Measurements from ENCODE around the gene PTPRZ1.

PTPRZ1 gene

DNA sequence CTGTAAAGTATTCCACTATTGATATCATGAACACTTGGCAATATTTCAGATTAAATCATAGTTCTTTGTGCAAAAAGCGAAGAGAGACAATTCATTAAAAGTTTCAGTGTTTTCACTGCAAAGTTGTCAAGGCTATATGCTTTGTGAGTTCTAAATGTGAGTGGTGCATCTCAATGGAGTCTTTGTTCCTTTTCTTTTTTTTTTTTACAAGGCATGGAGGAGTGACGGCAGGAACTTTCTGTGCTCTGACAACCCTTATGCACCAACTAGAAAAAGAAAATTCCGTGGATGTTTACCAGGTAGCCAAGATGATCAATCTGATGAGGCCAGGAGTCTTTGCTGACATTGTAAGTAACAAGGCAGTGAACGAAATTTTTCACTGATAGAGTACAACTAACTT is 186.6 kb downstream of the PTPRZ1 start:
- in situ Hi-C loops (cut with MboI; ENCODE audit: low sequenced_read_pairs), result no loop called here
- H3K4me3 ChIP-seq, result no peak overlapping the region
- peak in 1 of 2 experiments; percentile 77 for DNase-seq (ENCODE audit: low spot score in 2 of 2)
- H3K9me3 ChIP-seq, result no peaks in the 10 kb centered on the region
- H3K27me3 ChIP-seq (ENCODE audit: low read depth), result no peaks in the 10 kb centered on the region
- H3K4me1 ChIP-seq, result peaks cover 11% of the 10 kb centered on the region
- H3K36me3 ChIP-seq (replicated peaks), result no peaks in the 10 kb centered on the region

DNA sequence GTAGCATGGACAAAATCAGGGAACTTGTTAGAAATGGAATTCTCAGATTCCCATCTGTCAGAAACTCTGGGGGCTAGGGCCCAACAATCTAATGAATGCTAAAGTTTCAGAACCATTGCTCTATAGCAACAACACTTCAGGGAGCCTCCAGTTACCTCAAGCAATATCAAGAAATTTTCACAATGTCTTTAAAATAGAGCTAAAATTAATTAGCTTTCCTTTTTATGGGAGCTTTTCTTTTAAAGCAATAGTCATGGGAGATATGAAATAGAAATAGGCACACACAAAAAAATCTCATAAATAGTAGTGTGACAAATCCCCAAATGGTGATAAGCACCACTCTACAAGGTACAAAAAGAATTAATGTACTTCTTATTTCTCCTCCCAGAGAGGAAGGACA is 190.2 kb downstream of the PTPRZ1 start:
- Histone ChIP-seq H3K27me3 (ENCODE audit: low read depth) (no peaks in the 10 kb centered on the region), H3K36me3 (replicated peaks) (no peaks in the 10 kb centered on the region), H3K9me3 (no peaks in the 10 kb centered on the region), H3K4me1 (peaks cover 11% of the 10 kb centered on the region), H3K4me3 (no peak overlapping the region)
- DNase-seq (ENCODE audit: low spot score in 2 of 2), result no peak
- in situ Hi-C loops (cut with MboI; ENCODE audit: low sequenced_read_pairs), result no loop called here

DNA sequence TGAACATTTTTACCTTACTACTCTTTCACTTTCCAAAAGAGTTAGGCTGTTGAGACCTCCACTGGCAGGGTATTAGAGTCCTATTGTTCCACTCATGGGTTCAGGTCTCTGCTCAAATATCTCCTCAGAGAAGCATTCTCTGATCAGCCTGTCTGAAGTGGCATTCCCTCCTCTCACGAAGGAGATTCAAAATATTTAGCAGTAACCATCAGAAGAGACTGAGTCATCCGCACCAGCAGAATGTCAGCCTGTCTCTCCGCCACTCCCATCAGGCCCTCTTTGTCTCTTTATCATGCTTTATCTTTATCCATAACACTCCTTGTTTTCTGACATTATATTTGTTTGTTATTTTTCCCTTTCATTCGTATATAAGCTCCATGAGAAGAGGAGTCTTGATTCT is 192.0 kb downstream of the PTPRZ1 start:
- H3K36me3 ChIP-seq (replicated peaks), result no peaks in the 10 kb centered on the region
- DNase-seq (ENCODE audit: low spot score in 2 of 2), result no peak
- in situ Hi-C loops (cut with MboI; ENCODE audit: low sequenced_read_pairs), result no loop called here
- H3K27me3 ChIP-seq (ENCODE audit: low read depth), result no peaks in the 10 kb centered on the region
- H3K4me3 ChIP-seq, result no peak overlapping the region
- no peaks in the 10 kb centered on the region for H3K9me3 ChIP-seq
- peaks cover 2% of the 10 kb centered on the region for H3K4me1 ChIP-seq

DNA sequence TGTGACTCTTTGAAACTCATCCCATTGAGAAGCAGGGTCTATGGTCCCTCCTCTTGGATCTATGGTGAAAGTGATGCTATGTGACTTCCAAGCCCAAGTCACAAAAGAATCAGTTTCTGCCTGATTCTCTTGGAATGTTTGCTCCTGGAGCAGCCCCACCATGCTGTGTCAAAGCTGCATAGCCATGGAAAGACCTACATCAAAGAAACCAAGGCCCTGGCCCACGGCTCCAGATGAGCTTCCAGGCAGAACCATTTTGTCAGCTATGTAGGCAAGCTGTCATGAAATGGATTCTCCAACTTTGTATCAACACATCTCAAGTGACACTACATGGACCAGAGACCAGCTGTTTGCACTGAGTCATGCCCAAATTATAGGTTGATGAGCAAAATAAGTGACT is 194.1 kb downstream of the PTPRZ1 start:
- in situ Hi-C loops (cut with MboI; ENCODE audit: low sequenced_read_pairs), result no loop called here
- Histone ChIP-seq H3K9me3 (no peaks in the 10 kb centered on the region), H3K4me1 (no peaks in the 10 kb centered on the region), H3K27me3 (ENCODE audit: low read depth) (no peaks in the 10 kb centered on the region), H3K4me3 (no peak overlapping the region), H3K36me3 (replicated peaks) (no peaks in the 10 kb centered on the region)
- no peak for DNase-seq (ENCODE audit: low spot score in 2 of 2)

DNA sequence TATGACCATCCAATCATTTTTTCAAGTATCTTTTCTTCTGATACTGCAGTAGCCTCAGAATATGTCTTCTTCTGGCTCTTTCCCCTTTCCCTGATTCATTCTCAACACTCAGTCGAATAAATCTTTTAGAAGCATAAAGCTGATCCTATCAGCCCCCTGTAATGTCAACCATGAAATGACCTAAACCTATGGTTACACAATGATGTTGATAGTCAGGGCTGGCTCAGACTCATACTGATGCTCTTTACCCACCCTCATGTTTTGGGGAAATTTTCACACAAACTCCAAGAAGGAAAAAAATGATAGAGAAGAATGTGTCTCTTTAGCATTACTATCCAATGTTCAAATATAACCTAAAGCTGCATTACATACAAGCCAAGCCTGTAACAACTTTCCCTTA is 195.1 kb downstream of the PTPRZ1 start:
- Histone ChIP-seq H3K4me1 (no peaks in the 10 kb centered on the region), H3K9me3 (no peaks in the 10 kb centered on the region), H3K4me3 (no peak overlapping the region), H3K27me3 (ENCODE audit: low read depth) (no peaks in the 10 kb centered on the region), H3K36me3 (replicated peaks) (no peaks in the 10 kb centered on the region)
- DNase-seq (ENCODE audit: low spot score in 2 of 2), result no peak
- in situ Hi-C loops (cut with MboI; ENCODE audit: low sequenced_read_pairs), result no loop called here

DNA sequence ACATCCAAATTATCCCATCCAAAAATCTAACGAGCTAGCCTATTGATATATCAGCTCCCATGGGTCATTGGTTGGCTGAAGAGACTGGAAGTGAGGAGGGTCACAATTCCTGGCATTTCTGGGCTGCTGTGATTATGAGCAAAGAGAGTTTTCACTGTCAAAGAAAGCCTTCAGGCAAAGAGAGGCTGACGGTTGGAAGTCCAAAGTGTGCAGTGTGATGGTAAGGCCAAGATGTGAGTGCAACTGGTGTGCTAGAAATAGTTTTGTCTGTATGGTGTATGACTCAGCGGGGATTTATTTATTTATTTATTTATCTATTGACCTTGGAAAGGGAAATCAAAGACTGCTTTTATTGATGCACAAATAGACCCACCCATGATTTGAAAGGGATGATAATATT is 196.0 kb downstream of the PTPRZ1 start:
- Histone ChIP-seq H3K36me3 (replicated peaks) (no peaks in the 10 kb centered on the region), H3K4me1 (no peaks in the 10 kb centered on the region), H3K4me3 (no peak overlapping the region), H3K9me3 (no peaks in the 10 kb centered on the region), H3K27me3 (ENCODE audit: low read depth) (no peaks in the 10 kb centered on the region)
- DNase-seq (ENCODE audit: low spot score in 2 of 2), result no peak
- in situ Hi-C loops (cut with MboI; ENCODE audit: low sequenced_read_pairs), result no loop called here

DNA sequence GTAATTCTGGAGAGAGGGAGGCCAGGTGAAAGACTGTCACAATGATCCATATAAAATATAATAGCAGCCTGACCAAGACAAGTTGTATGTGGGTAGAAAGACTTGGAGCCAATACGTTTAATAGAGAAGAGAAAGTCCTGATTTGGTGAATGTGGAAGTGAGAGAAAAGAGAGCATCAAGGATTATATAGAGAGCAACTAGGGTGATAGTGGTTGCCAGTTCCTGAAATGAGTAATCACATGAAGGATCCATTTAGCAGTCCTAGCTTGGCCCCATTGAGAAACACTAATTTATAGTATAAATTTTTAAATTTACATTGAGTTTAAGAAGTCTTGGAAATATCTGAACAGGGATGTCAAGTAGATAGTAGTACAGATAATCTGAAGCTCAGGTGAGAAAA is 197.1 kb downstream of the PTPRZ1 start:
- Histone ChIP-seq H3K4me3 (no peak overlapping the region), H3K4me1 (no peaks in the 10 kb centered on the region), H3K9me3 (no peaks in the 10 kb centered on the region), H3K36me3 (replicated peaks) (0 out of 2 replicates have a peak, but pooled peaks cover 5% of the 10 kb centered on the region), H3K27me3 (ENCODE audit: low read depth) (no peaks in the 10 kb centered on the region)
- in situ Hi-C loops (cut with MboI; ENCODE audit: low sequenced_read_pairs), result no loop called here
- no peak for DNase-seq (ENCODE audit: low spot score in 2 of 2)

DNA sequence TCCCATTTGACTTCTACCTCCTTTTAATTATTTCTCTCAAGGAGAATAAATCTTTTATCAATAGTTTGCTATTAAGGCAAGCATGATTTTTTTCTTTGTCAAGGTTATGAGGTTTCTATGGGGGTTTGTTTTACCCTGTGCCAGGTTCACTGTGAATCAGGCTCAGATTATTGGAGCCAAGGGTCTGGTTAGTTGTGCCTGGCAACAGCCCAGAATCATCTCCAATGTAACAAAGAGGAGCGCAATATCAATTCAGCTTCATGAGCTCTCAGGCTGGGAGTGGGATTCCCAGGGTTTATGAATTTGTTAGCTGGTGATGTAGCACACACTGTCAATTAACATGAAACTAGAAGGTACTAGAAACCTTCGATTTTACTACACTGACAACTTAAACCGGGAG is 197.9 kb downstream of the PTPRZ1 start:
- Histone ChIP-seq H3K4me3 (no peak overlapping the region), H3K36me3 (replicated peaks) (0 out of 2 replicates have a peak, but pooled peaks cover 8% of the 10 kb centered on the region), H3K9me3 (no peaks in the 10 kb centered on the region), H3K27me3 (ENCODE audit: low read depth) (no peaks in the 10 kb centered on the region), H3K4me1 (no peaks in the 10 kb centered on the region)
- no peak for DNase-seq (ENCODE audit: low spot score in 2 of 2)
- in situ Hi-C loops (cut with MboI; ENCODE audit: low sequenced_read_pairs), result no loop called here

DNA sequence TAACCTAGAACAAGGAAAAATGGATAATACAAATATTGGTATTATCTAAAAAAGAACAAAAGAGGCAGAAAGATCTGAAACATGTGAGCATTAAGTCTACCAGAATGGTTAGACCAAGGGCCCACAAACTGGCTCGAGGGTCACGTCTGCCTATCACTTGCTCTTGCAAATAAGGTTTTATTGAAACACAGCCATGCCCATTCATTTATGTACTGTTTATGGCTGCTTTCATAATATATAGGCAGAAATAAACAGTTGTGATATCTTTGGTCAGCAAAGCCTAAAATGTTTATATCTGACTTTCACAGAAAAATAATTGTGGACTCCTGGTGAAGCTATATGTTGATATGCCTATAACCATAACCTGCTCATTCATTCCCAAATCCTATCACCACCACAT is 199.3 kb downstream of the PTPRZ1 start:
- no peak overlapping the region for H3K4me3 ChIP-seq
- in situ Hi-C loops (cut with MboI; ENCODE audit: low sequenced_read_pairs), result no loop called here
- peaks cover 12% of the 10 kb centered on the region for H3K4me1 ChIP-seq
- DNase-seq (ENCODE audit: low spot score in 2 of 2), result no peak
- H3K9me3 ChIP-seq, result no peaks in the 10 kb centered on the region
- H3K36me3 ChIP-seq (replicated peaks), result peaks cover 14% of the 10 kb centered on the region
- H3K27me3 ChIP-seq (ENCODE audit: low read depth), result no peaks in the 10 kb centered on the region

DNA sequence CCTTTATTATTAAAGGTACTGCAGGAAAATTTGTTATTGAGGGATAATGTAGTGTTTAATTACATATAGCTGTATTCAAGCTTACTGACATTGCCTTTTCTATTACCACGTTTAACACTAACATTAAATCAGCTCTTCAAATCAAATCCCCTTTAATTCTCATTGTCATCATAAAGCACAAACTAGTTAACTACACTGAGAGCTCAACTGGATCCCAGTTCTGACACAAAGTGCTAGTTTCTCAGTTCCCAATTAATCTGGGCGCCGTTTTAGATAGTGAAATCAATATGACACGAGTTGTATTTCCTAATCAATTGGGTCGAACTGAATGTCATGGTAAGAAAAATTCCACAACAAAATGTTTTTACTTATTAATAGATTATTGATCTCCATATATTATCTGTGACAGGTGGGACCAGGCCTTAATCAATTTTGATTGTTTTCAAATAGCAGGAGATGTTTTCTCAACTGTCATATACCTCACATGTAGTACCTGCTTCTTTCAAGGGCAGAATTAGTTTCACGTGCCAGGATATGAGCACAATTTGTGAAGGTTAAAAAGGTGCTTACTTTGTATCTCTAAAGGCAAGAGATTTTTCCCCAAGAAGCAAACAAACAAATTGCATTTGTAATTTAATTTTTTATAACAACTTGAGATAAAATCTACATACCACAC is 200.1 kb downstream of the PTPRZ1 start:
- no peaks in the 10 kb centered on the region for H3K9me3 ChIP-seq
- peaks cover 21% of the 10 kb centered on the region for H3K36me3 ChIP-seq (replicated peaks)
- in situ Hi-C loops (cut with MboI; ENCODE audit: low sequenced_read_pairs), result no loop called here
- no peak overlapping the region for H3K4me3 ChIP-seq
- H3K27me3 ChIP-seq (ENCODE audit: low read depth), result no peaks in the 10 kb centered on the region
- peaks cover 13% of the 10 kb centered on the region for H3K4me1 ChIP-seq
- no peak for DNase-seq (ENCODE audit: low spot score in 2 of 2)

DNA sequence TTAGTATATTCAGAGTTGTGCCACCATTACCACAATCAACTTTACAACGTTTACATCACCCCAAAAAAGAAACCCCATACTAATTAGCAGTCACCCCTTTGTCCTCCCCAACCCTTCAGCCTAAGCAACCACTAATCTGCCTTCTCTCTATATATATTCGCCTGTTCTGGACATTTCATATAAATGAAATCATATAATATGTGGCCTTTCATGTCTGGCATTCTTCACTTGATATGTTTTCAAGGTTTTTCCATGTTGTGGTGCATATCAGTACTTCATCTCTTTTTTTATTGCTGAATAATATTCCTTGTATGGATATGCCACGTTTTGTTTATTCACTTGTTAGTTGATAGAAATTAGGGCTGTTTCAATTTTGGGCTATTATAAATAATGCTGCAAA is 200.7 kb downstream of the PTPRZ1 start:
- H3K9me3 ChIP-seq, result no peaks in the 10 kb centered on the region
- peaks cover 21% of the 10 kb centered on the region for H3K36me3 ChIP-seq (replicated peaks)
- H3K4me1 ChIP-seq, result peaks cover 13% of the 10 kb centered on the region
- no peak overlapping the region for H3K4me3 ChIP-seq
- no peak for DNase-seq (ENCODE audit: low spot score in 2 of 2)
- in situ Hi-C loops (cut with MboI; ENCODE audit: low sequenced_read_pairs), result no loop called here
- H3K27me3 ChIP-seq (ENCODE audit: low read depth), result no peaks in the 10 kb centered on the region

DNA sequence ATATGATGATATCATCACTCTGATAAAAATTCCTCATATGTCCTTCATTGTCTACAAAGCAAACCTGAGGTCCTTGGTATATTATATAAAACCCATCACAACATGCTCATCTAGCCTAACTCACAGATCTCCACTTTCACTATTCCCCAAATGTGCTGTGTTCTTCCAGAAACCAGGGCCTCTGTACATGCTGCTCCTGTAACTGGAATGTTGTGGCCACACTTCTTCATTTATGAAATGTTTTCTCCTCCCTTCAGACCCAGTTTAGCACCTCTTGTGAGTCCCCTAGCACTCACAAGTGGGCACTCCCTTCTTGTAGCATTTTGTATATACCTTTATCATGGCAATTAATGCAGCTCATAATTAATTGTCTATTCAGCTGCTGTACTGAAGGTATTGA is 209.2 kb downstream of the PTPRZ1 start:
- DNase-seq (ENCODE audit: low spot score in 2 of 2), result no peak
- Histone ChIP-seq H3K4me1 (peaks cover 19% of the 10 kb centered on the region), H3K36me3 (replicated peaks) (peaks cover 37% of the 10 kb centered on the region), H3K27me3 (ENCODE audit: low read depth) (no peaks in the 10 kb centered on the region), H3K9me3 (no peaks in the 10 kb centered on the region), H3K4me3 (no peak overlapping the region)
- in situ Hi-C loops (cut with MboI; ENCODE audit: low sequenced_read_pairs), result loop anchor here (25.0 kb wide), 1 partner anchor 455 kb away; no protein-coding TSS in a partner anchor

DNA sequence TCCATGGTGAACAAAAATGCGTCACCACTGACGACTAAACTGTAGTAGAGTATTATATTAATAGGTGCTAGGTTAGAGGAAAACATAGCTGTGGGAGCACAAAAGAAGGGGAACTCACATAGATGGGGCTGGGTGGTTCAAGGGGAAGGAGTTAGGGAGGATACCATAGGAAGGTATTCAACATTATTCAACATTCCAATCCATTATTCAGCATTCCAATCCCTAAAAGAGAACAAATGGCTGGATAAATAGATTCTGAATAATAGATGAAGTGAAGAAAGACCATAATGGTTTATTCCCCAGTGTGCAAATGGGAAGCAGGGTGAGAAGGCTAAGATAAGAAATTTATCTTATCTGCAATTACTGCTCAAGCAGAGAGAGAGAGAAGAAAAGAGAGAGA is 209.7 kb downstream of the PTPRZ1 start:
- Histone ChIP-seq H3K27me3 (ENCODE audit: low read depth) (no peaks in the 10 kb centered on the region), H3K36me3 (replicated peaks) (peaks cover 33% of the 10 kb centered on the region), H3K4me3 (no peak overlapping the region), H3K9me3 (no peaks in the 10 kb centered on the region), H3K4me1 (peaks cover 16% of the 10 kb centered on the region)
- in situ Hi-C loops (cut with MboI; ENCODE audit: low sequenced_read_pairs), result loop anchor here (25.0 kb wide), 1 partner anchor 455 kb away; no protein-coding TSS in a partner anchor
- peak; percentile 9 to 89 for DNase-seq (ENCODE audit: low spot score in 2 of 2)

DNA sequence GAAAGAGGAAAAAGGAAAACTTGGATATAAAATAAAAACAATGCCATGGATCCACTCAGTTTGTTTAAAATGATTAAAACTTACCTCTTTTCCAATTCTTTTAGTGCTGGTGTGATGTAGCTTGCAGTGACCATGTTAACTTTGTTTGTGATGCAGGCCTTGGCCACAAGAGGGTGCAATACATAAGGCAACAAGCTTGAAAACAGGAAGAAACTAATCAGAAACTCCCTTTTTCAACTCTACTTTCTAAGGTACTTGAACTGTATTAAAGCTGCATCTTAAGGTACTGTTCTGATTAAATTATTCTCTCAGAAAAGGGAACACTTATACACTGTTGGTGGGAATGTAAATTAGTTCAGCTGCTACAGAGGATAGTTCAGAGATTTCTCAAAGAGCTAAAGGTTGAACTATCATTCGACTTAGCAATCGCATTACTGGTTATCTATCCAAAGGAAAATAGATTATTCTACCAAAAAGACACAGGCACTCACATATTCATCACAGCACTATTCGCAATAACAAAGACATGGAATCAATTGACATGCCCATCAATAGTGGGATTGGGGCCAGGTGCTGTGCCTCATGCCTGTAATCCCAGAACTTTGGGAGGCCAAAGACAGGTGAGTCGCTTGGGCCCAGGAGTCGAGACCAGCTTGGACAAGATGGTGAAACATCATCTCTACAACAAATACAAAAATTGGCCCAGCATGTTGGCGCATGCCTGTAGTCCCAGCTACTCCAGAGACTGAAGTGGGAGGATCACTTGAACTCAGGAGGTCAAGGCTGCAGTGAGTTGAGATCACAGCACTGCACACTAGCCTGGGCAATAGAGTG is 220.2 kb downstream of the PTPRZ1 start:
- no peak overlapping the region for H3K4me3 ChIP-seq
- H3K4me1 ChIP-seq, result no peaks in the 10 kb centered on the region
- peaks cover 11% of the 10 kb centered on the region; the same call in 1 of the 2 replicates for H3K36me3 ChIP-seq (replicated peaks)
- DNase-seq (ENCODE audit: low spot score in 2 of 2), result peak; percentile 53 to 80
- no peaks in the 10 kb centered on the region for H3K27me3 ChIP-seq (ENCODE audit: low read depth)
- no peaks in the 10 kb centered on the region for H3K9me3 ChIP-seq
- in situ Hi-C loops (cut with MboI; ENCODE audit: low sequenced_read_pairs), result loop anchor here (25.0 kb wide), 1 partner anchor 444 kb away; no protein-coding TSS in a partner anchor
